Measurements from ENCODE around the gene FCMR. TPM values are rescaled to one million over a fixed set of nuclear protein-coding genes. Genes with fewer than 3 reads are reported as not detected.
"Not testable (repeated sequence)": the region's sequence is repeated elsewhere in the genome, so short reads cannot be mapped to it uniquely, and the experiment has no call there.

FCMR gene
- total RNA-seq, 1 donor from 2014 or later = 2.9 TPM

- ATAC-seq = no peak
Observed at GRCh38 chr1:206867716-206868115, 54.0 kb downstream of the FCMR start.

DNA sequence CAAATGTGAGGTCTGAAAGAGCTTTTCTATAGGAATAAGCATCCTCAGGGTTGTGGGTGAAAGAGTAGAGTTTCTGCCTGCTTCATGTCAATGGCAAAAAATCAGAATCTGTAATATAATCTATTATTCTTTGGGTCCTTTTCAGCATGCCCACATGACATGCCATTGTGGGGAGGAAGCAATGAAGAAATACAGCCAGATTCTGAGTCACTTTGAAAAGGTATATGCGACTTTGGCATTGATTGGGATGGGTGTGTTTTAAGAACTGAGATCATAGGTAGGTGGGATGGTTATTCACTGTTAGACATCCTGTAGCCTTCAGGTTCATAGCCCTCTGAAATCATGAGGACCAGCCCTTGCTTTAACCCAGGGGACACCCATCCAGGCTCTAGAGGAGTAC lies 54.5 kb downstream of the FCMR start:
- ATAC-seq = no peak

GRCh38 chr1:206866062-206866461 lies 55.7 kb downstream of the FCMR start:
- ATAC-seq = no peak

DNA sequence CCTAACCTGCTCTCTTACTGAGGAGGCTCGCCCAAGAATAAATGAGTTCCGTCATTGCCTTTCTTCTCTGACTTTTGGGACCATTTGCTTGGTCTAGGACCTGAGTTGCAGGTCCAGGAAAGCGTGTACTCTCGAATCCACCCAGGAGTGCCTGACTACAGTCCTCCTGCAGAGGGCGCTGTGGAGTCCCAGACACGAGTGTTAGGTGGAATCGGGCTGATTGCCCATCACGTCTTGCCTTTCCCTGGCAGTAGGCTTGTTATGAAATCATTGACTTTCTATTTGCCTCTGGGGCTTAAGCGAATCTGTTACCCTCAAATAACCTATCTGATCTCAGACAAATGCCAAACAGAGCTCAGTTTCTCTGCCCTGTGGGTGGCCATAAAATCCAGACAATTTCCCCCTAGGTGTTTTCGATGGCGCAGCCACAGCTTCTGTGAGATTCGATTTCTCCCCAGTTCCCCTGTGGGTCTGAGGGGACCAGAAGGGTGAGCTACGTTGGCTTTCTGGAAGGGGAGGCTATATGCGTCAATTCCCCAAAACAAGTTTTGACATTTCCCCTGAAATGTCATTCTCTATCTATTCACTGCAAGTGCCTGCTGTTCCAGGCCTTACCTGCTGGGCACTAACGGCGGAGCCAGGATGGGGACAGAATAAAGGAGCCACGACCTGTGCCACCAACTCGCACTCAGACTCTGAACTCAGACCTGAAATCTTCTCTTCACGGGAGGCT lies 56.6 kb downstream of the FCMR start, which contains the start of gene IL20:
IL20 (plus strand) TSS at position 685 of the 733 bp plus-strand sequence. CDS start 230 bp downstream, outside the sequence.
- ATAC-seq = peak; percentile 90

DNA sequence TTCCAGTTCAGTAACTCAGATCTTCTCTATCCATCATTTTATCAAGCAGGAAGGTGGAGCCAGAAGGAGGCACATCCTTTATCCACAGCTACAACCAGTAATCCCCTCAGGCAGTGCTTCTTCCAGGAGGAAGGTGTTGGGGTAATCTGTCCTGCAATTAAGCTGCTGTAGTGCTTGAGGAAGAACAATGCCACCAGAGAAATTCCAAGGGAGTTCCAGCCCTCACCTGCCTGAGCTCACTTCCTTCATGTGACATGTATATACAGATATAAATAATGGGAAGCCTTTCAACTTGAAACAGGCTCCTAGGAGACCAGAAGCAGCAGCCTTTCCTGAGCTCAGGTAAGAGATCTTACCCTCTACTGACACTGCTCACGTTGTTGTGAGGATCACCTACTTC lies 58.5 kb downstream of the FCMR start:
- ATAC-seq = peak; percentile 21

DNA sequence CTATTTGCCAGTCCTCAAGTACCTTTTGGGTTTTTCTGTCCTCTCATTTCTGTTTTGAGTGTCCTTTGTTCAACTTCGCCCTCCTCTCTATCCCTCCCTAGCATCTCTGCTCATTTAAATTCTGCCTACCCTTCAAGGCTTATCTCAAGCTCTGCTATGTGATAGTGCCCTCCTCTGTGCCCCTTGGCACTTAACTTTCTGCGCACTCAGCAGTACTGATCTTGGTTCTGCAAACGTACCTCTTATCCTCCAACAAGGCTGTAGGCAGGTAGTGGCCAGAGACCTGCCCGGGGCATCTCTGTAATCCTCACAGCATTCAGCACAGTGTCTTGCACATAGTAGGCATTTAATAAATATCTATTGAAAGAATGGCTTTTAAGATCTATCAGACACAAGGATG lies 61.6 kb downstream of the FCMR start:
- ATAC-seq = no peak

- peak; percentile 80 for ATAC-seq
Observed at GRCh38 chr1:206859082-206859521, 62.6 kb downstream of the FCMR start.

DNA sequence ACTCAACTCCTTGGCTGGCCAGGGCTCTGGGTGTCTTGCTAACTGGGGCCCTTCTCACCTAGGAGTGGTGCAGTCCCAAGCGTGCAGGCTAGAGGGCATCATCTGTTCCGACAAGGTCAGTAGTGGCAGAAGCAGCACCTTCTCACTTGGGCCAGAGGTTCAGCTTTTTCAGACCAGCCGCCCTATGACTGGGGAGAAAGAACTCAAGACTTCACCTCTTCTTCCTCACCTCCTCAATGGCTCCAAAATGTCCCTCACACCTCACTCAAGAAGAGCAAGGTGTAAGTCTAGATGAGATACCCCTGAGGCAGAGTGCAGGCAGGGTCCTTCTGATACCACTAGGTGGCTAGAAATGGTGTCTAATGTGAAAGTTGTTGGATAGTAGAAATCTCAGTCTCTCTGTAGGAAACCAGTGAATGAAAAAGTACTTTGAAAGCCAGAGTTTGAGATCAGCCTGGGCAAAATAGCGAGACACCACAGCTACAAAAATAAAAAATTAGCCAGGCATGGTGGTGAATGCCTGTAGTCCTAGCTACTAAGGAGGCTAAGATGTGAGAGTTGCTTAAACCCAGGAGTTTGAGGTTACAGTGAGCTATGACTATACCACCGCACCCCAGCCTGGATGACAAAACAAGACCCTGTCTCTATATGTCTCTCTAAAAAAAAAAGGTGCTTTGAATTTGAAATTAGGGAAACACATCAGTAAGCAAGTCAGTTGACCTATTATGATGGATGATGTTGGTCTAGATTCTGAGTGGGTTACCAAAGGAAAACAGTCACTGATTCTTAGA lies 64.9 kb downstream of the FCMR start:
- no peak for ATAC-seq

GRCh38 chr1:206855859-206856258 lies 65.9 kb downstream of the FCMR start:
- no peak for ATAC-seq

DNA sequence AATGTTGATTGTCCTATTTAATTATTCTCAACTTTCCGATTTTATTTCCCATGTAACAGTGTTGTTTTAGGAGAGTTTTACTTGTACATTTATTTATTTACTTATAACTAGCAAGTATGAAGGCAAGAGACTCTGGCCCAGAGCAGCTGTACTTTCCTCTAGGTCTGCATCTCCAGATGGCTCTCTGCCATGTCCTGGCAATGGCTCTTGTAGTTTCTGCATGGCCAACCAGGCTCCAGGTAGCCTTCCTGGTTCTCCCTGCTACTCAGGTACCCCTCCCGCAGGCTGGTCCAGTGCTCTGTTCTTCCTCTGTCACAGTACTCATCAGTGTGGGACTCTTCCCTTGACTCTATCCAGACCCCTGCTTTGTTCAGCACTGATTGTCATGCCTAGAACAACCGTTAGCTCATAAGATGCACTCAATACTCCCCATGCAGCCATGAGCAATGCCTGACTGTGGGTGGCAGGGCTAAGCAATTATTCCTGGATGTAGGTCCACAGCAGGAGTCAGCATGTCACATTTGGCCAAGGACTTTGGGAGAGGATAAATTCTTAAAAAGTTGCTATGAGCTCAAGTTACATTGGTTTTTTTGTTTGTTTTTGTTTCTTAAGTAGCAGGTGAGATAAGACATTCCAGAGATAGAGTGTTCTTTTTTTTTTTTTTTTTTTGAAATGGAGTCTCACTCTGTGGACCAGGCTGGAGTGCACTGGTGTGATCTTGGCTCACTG lies 67.2 kb downstream of the FCMR start:
- ATAC-seq = no peak

DNA sequence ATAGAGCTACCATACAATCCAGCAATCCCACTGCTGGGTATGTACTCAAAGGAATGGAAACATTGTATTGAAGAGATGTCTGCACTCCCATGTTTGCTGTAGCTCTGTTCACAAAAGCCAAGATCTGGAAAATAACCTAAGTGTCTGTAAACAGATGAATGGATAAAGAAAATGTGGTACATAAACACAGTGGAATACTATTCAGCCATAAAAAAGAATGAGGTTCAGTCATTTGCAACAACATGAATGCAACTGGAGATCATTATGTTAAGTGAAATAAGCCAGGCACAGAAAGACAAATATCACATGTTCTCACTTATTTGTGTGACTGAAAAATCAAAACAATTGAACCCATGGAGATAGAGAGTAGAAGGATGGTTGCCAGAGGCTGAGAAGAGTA lies 68.0 kb downstream of the FCMR start:
- not testable (repeated sequence) for ATAC-seq

Other genes starting within 250 kb of the FCMR start
- gene MAPKAPK2, start 237.0 kb downstream of the FCMR start, total RNA-seq = 47.3 TPM
- gene IL19, start 151.2 kb downstream of the FCMR start, total RNA-seq = 5.5 TPM
- 0.84 TPM for gene IL10, start 149.4 kb downstream of the FCMR start, total RNA-seq
- not detected for gene IL20, start 56.3 kb downstream of the FCMR start, total RNA-seq
- 0.12 TPM for gene IL24, start 24.5 kb downstream of the FCMR start, total RNA-seq
- gene PIGR, start 24.5 kb upstream of the FCMR start, total RNA-seq = 35.4 TPM
- gene FCAMR, start 48.5 kb upstream of the FCMR start, total RNA-seq = 0.08 TPM
- 62.2 TPM for gene C1orf116, start 110.8 kb upstream of the FCMR start, total RNA-seq
- 14.4 TPM for gene YOD1, start 129.3 kb upstream of the FCMR start, total RNA-seq
- 20.3 TPM for gene PFKFB2, start 131.3 kb upstream of the FCMR start, total RNA-seq
- not detected for gene C4BPB, start 166.9 kb upstream of the FCMR start, total RNA-seq
- gene C4BPA, start 182.3 kb upstream of the FCMR start, total RNA-seq = 0.24 TPM

Data from esophagus mucosa (tissue), 1 donor.